LNCaP clone FGC (cell line): ENCODE results near the gene FGF21.

Source experiments
- DNase-seq: peaks from one replicate; pipeline ENCODE4 v3.0.0-alpha.2; 2011; ENCODE audit warnings: low read depth
- H3K4me3 ChIP-seq: 2 replicates; pipeline ENCODE4 v1.5.1; 2011; ENCODE audit warnings: mild to moderate bottlenecking, low read depth, low read length, control low read depth
- CTCF ChIP-seq: IDR thresholded peaks from 2 replicates; pipeline ENCODE4 v1.5.1; 2012; ENCODE audit warnings: mild to moderate bottlenecking; ENCODE audit not compliant: control insufficient read depth, insufficient read depth; ENCODE audit errors: extremely low read depth

Gene FGF21

GRCh38 chr19:48734625-48735024, 20.7 kb upstream of the FGF21 start:
- TF ChIP-seq CTCF: no peak
- H3K4me3 ChIP-seq: no peak overlapping the region
- DNase-seq: no peak

- TF ChIP-seq CTCF: no peak
- no peak overlapping the region for H3K4me3 ChIP-seq
- DNase-seq: no peak
These were observed 20.2 kb upstream of the FGF21 start for GRCh38 chr19:48735031-48735615.

- no peak overlapping the region for H3K4me3 ChIP-seq
- no peak for TF ChIP-seq CTCF
- no peak for DNase-seq
These were observed 17.8 kb upstream of the FGF21 start for GRCh38 chr19:48737360-48737998.

GRCh38 chr19:48738557-48739403, 16.5 kb upstream of the FGF21 start:
- peak; percentile 38 for DNase-seq
- peak; percentile 61 for TF ChIP-seq CTCF

GRCh38 chr19:48739404-48740163, 15.7 kb upstream of the FGF21 start:
- peak overlapping the region; percentile 36 for H3K4me3 ChIP-seq
- no peak for DNase-seq

More at GRCh38 chr19:48738557-48739403, 16.5 kb upstream of the FGF21 start:
- peak overlapping the region; percentile 36 for H3K4me3 ChIP-seq

More at GRCh38 chr19:48739404-48740163, 15.7 kb upstream of the FGF21 start:
- TF ChIP-seq CTCF: no peak
